H7 (cell line): ENCODE data around the gene IGF2R. TPM values are rescaled to one million over a fixed set of nuclear protein-coding genes. Genes with fewer than 3 reads are reported as not detected.
A peak's percentile ranks its signal among the peaks of the same experiment; 100 is the strongest.

ENCODE experiments used
- DNase-seq: peaks from one replicate; pipeline ENCODE4 v3.0.0; 2012
- H3K27me3 ChIP-seq: 2 replicates; pipeline ENCODE4 v1.6.0; 2011; ENCODE audit warnings: mild to moderate bottlenecking, low read length; ENCODE audit not compliant: control insufficient read depth, insufficient read depth
- H3K36me3 ChIP-seq: replicated peaks from 2 replicates; pipeline ENCODE4 v1.5.1; 2011; ENCODE audit warnings: low read length; ENCODE audit not compliant: control insufficient read depth, insufficient read depth
- H3K4me3 ChIP-seq: 2 replicates; pipeline ENCODE4 v1.5.1; 2011; ENCODE audit warnings: low read depth, mild to moderate bottlenecking, control low read depth, low read length, moderate library complexity; ENCODE audit not compliant: insufficient read depth
- total RNA-seq: library from RNA; depleted of rRNA; stranded (reverse); fragments of >200 nt; shearing (Covaris generic); gene quantifications from 2 replicates; pipeline ENCODE4 v1.2.3, GENCODE V29; 2014

Gene IGF2R
- total RNA-seq, 1 experiment from 2014 or later, result 29.4 TPM

DNA sequence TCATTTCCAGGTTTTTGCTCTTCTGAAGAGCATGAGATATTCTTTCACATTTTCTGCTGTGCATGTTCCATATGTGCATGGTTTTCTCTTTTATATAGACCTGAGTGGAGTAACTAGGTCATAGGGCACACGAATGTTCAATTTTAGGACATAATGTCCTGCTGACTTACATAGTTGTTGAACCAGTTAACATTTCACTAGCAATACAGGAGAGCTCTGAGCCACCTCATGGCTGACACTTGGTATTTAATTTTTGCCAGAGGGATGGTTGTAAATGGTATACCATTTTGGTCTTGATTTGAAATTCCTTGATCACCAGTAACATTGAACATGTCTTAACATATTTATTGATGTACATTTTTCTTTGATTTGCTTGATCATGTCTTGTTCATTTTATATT lies 38.3 kb downstream of the IGF2R start:
- no peaks in the 10 kb centered on the region for H3K27me3 ChIP-seq
- H3K36me3 ChIP-seq, result peaks cover 3% of the 10 kb centered on the region
- H3K4me3 ChIP-seq, result no peak overlapping the region
- no peak for DNase-seq

DNA sequence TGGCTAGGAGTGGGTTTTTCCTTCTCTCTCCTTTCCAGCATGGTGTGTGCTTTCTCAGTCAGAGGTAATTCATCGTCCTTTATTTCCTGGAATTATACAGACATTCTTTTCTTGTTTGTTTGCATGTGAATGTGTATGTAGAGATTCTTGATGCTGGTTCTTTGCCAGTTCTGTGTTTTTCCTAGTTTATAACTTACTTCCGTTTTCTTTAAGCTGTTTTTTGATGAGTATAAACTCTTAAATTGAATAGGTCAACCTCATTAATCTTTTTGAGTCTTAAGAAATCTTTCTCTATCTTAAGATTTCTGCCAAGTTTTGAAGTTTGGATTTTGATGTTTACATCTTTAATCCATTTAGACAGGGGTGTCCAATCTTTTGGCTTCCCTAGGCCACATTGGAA lies 38.7 kb downstream of the IGF2R start:
- Histone ChIP-seq H3K36me3 (peaks cover 3% of the 10 kb centered on the region), H3K4me3 (no peak overlapping the region), H3K27me3 (no peaks in the 10 kb centered on the region)
- DNase-seq, result no peak

DNA sequence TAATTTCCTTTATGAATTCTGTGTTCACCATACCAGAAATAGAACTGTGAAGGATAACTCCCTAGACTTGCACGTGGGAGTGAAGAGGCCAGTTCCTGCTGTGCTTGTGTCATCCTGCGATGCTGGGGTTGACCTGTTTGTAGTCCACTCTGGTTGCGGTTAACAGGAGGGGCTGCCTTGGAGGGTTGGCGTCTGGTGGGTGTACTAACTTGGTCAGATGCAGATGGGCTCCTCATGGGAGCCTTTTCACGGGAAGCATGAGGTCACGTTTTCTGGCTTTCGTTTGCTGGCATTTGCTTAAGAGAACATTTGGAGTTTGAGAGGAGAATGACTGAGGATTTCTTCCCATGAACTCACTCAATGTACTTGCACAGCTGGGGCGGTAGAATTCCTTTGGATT lies 41.2 kb downstream of the IGF2R start:
- no peaks in the 10 kb centered on the region for H3K27me3 ChIP-seq
- peaks cover 3% of the 10 kb centered on the region for H3K36me3 ChIP-seq
- no peak for DNase-seq
- H3K4me3 ChIP-seq, result no peak overlapping the region

DNA sequence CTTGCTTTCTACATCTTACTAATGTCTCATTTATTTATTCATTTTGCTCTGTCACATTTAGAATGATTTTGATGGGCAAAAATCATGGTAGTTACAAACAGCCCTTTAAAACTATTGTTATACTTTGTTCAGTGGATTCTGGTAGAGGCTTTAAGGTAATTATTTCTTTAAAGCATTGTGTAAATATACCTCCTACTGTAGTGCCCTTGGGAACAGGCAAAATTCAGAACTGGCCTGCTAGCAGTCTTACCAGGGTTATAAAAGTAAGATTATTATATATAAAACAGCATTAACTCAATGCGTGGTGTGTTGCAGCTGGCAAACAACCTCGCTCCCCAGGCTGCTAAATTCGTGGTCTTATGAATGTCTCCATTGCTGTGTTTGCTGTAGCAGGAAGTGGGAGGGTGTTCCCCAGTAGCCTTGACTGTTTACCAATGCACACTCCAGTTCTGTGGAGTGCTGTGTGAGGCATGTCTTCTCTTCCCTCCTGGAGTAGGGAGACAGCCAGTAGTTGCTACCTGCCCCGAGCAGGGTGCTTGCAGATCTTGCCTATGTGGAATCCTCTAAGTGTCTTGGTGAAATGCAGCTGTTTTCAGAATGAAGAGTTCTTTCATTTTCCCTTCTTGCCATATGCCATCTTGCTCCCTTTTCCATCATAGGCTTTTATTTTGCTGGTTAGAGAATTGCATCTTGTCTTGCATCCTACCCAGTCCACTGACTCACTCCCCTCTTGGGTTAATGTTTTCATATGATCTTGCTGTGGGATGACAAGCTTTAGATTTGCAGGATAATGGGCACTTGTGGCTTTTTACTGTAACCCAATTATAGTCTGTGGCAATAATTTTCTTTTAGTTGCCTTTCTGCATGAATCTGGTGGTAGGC lies 45.3 kb downstream of the IGF2R start:
- DNase-seq, result no peak
- no peak overlapping the region for H3K4me3 ChIP-seq
- H3K36me3 ChIP-seq, result peaks cover 3% of the 10 kb centered on the region

DNA sequence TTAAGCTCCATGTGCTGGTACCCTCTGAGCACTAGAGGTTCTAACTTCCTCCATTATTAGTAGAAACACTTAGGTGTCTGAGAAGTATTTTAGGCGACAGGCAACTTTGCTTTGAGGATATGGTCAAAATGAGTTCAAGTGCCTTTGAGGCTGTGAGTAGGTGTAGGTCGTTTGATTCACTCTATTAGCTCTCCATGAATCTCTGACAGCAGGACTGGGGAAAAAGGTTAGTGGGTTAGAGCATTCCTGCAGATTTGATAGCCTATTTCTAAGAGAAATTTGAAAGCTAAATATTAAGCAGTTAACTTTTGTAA lies 45.9 kb downstream of the IGF2R start:
- no peak for DNase-seq
- H3K36me3 ChIP-seq, result peaks cover 3% of the 10 kb centered on the region
- H3K27me3 ChIP-seq, result no peaks in the 10 kb centered on the region
- H3K4me3 ChIP-seq, result no peak overlapping the region

More for the DNA sequence above, 45.3 kb downstream of the IGF2R start:
- no peaks in the 10 kb centered on the region for H3K27me3 ChIP-seq

DNA sequence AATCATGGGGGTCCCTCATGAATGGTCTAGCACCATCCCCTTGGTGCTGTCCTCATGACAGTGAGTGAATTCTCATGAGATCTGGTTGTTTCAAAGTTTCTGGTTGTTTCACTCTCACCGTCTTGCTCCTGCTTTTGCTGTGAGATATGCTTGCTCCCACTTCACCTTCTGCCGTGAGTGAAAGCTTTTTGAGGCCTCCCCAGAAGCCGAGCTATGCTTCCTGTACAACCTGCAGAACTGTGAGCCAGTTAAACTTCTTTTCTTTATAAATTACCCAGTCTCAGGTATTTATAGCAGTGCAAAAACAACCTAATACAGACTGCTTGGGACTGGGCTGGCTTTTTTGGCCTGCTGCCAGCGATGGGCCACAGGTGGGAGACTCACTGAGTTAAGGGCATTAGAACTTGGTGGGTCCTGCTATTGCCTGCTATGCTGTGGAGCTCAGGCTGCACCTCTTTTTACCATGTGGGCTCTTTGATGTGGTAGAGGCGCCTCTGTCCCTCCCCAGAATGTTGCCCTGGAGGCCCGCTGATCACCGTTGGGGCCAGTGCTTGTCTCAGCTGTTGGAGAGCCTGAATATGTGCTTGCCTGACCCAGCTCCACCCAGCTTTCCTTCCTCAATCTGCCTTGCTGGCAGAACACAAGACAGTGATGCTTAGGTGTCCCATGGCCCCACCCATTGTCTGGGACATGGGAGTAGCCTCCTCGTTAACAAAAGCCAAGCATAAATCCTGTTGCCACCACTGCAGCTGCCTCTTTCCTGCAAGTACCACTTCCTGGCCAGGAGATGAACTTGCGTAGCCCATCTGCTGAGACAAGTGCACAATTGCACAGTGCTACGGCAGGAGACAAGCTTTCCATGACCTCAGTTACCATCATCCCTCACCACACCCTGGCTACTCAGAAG lies 47.1 kb downstream of the IGF2R start:
- Histone ChIP-seq H3K36me3 (peaks cover 1% of the 10 kb centered on the region), H3K27me3 (no peaks in the 10 kb centered on the region), H3K4me3 (no peak overlapping the region)
- DNase-seq, result no peak

DNA sequence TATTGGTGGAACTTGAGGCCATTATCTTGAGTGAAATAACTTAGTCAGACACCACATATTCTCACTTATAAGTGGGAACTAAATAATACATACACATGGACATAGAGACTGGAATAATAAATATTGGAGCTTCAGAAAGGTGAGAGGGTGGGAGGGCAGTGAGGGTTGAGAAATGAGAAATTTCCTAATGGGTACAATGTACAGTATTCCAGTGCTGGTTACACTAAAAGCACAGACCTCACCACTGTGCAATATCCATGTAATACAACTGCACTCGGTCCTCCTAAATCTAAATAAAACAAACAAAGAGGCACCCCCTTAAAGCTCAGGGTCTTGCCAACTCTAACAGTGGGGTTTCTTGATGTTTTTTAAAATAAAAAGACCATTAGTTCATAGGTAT lies 53.2 kb downstream of the IGF2R start:
- Histone ChIP-seq H3K27me3 (no peaks in the 10 kb centered on the region), H3K36me3 (0 out of 2 replicates have a peak, but pooled peaks cover 2% of the 10 kb centered on the region), H3K4me3 (no peak overlapping the region)
- DNase-seq, result no peak

DNA sequence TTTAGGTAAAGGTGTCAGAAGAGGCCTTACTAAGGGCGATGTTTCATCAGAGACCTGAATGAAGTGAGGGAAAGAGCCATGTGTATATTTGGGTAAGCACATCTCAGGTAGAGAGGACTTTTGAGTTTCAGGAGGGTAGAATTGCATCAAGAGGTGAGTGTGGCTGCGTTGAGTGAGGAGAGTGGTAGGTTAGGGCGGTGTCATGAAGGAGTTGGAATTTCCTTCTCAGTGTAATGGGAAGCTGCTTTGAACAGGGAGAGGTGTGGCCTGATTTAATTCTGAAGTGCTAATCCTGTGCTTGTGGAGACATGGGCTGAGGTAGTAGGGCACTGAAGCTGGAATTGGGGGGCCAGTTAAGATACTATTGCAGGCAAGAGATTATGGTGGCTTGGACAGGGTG lies 53.9 kb downstream of the IGF2R start:
- Histone ChIP-seq H3K36me3 (peaks cover 6% of the 10 kb centered on the region; the same call in 1 of the 2 replicates), H3K27me3 (no peaks in the 10 kb centered on the region), H3K4me3 (no peak overlapping the region)
- DNase-seq, result no peak

DNA sequence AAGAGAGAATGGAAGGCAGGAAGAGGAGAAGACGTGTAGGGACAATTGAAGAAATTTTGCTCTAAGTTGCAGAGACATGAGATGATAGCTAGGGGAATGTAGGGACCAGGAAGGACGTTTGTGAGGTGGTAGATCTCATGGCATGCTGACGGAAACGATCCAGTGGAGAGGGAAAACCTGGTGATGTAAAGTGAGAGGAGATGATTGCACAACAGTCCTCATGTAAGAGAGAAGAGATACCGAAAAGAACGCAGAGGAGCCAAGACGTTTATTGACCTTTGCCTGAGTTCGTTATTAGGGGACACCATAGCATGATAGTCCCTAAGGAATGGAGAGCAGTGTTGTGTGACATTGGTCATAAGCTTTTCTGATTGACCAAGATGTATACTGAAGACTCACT lies 55.3 kb downstream of the IGF2R start:
- Histone ChIP-seq H3K4me3 (no peak overlapping the region), H3K27me3 (no peaks in the 10 kb centered on the region), H3K36me3 (peaks cover 8% of the 10 kb centered on the region; the same call in 1 of the 2 replicates)
- no peak for DNase-seq

DNA sequence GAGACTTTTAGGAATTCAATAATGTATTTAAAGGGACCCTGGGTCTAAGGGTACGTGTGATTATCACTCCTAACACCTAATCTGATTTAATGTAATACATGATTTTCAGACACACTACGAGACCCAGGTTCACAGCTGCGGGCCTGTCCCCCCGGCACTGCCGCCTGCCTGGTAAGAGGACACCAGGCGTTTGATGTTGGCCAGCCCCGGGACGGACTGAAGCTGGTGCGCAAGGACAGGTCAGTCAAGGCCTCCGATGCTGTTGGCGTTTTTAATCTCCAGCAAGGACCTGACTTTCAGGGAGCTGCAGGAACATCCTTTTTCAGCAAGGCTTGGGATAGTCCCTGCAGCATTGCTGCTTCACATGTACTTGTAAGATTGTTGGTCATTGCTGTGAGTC lies 58.2 kb downstream of the IGF2R start:
- Histone ChIP-seq H3K27me3 (no peaks in the 10 kb centered on the region), H3K36me3 (peaks cover 8% of the 10 kb centered on the region), H3K4me3 (no peak overlapping the region)
- no peak for DNase-seq

DNA sequence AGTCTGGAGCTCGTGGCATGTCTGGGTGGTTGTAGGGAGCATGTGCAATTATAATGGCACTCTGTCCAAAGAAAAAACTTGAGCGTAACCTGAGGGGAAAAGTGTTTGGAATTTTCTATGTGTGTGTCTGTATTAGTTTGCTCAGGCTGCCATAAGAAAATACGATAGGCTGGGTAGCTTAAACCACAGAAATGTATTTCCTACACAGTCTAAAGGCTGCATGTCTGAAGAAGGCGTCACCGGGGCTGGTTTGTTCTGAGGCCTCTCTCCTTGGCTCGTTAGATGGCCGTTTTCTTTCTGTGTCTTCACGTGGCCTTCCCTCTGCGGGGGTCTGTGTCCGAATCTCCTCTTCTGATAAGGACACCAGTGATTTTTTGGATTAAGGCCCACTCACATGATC lies 59.0 kb downstream of the IGF2R start:
- no peak overlapping the region for H3K4me3 ChIP-seq
- H3K36me3 ChIP-seq, result peaks cover 12% of the 10 kb centered on the region

DNA sequence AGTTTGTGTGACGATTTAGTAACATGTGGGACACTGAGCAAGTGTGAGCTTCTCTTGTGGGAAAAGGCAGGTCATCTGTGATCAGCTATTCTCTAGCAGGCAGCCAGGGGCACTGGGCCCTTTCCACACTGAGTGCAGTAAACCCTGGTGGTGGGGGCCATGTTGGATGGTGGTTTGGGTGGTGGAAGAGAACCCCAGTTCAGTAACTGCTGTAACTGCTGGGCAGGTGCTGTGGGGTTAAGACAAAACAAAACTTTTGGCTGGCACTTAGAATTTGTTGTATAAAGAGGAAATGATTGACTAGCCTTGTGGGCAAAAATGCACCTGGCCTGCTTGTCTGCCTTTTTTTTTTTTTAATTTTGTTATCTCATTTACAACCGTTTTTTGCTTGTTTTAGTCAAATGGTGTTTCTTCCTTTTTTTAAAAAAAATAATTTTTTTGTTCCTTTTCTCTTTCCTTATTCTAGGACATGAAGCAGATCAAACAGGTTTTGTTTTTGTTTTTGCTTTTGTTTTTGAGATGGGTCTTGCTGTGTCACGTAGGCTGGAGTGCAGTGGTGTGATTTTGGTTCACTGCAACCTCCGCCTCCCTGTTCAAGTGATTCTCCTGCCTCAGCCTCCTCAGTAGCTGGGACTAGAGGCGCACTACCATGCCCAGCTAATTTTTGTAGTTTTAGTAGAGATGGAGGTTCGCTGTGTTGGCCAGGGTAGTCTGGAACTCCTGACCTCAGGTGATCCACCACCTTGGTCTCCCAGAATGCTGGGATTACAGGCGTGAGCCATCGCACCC lies 59.8 kb downstream of the IGF2R start:
- no peak for DNase-seq
- H3K27me3 ChIP-seq, result no peaks in the 10 kb centered on the region
- H3K4me3 ChIP-seq, result no peak overlapping the region
- peaks cover 14% of the 10 kb centered on the region for H3K36me3 ChIP-seq

More for the DNA sequence above, 59.0 kb downstream of the IGF2R start:
- DNase-seq, result no peak
- no peaks in the 10 kb centered on the region for H3K27me3 ChIP-seq

DNA sequence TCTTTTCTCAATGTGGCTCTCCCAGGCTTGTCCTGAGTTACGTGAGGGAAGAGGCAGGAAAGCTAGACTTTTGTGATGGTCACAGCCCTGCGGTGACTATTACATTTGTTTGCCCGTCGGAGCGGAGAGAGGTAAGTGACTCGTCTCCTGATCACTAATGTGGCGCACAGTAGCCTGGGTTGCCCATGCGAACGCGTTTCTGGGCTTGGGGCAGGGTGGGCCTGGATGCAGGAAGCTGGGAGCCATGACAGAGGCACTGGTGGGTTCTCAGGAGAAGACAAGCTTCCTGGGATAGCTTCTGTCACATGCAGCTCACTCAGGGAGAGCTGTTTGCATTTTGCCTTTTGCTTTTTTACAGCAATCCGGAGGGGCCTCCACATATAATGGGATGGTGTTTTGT lies 60.6 kb downstream of the IGF2R start:
- DNase-seq, result no peak
- no peak overlapping the region for H3K4me3 ChIP-seq
- peaks cover 14% of the 10 kb centered on the region for H3K36me3 ChIP-seq
- H3K27me3 ChIP-seq, result no peaks in the 10 kb centered on the region

DNA sequence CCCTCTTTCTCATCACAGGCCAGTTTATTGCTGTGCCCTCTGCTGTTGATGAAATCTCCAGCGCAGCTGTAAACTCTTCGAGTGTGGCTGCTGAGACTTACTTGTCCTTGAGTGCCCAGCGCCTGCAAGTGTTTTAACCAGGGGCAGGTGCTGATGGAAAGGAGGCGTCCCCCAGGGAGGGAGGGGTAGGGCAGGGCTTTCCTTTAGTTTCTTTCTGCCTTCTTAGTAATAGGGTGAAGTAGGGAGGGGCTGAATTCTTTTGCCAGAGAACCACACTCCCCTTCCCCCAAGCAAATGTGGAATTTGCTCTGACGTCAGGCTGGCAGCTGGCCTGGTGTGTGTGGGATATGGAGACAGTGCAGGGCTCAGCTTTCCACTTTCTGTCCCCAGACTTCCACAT lies 61.2 kb downstream of the IGF2R start:
- H3K36me3 ChIP-seq, result peaks cover 15% of the 10 kb centered on the region
- H3K4me3 ChIP-seq, result no peak overlapping the region
- H3K27me3 ChIP-seq, result no peaks in the 10 kb centered on the region
- DNase-seq, result peak; percentile 32
